Fibroblast of lung (primary cell): ENCODE data around the gene NRF1.

ENCODE experiments used
- EZH2 ChIP-seq: IDR thresholded peaks from 2 replicates; pipeline ENCODE4 v1.5.1; 2012; ENCODE audit warnings: low read length, control low read depth, mild to moderate bottlenecking; ENCODE audit errors: missing control alignments
- TF ChIP-seq, protein P1 (sequence below), 2 donors: IDR thresholded peaks in 1 of 2; conservative IDR thresholded peaks in 1 of 2; 1 replicate in 1 of 2; 2 replicates in 1 of 2; pipeline ENCODE4 v1.5.1; 2011 to 2012; ENCODE audit warnings: low read length in 2 of 2, control low read depth in 1 of 2, inconsistent platforms in 1 of 2, low read depth in 1 of 2, mild to moderate bottlenecking in 1 of 2

GRCh38 chr7:129799350-129799955 is 187.9 kb downstream of the NRF1 start:
- TF ChIP-seq, protein P1, sequence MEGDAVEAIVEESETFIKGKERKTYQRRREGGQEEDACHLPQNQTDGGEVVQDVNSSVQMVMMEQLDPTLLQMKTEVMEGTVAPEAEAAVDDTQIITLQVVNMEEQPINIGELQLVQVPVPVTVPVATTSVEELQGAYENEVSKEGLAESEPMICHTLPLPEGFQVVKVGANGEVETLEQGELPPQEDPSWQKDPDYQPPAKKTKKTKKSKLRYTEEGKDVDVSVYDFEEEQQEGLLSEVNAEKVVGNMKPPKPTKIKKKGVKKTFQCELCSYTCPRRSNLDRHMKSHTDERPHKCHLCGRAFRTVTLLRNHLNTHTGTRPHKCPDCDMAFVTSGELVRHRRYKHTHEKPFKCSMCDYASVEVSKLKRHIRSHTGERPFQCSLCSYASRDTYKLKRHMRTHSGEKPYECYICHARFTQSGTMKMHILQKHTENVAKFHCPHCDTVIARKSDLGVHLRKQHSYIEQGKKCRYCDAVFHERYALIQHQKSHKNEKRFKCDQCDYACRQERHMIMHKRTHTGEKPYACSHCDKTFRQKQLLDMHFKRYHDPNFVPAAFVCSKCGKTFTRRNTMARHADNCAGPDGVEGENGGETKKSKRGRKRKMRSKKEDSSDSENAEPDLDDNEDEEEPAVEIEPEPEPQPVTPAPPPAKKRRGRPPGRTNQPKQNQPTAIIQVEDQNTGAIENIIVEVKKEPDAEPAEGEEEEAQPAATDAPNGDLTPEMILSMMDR (conservative IDR thresholded peaks at IDR 0.05 in 1 of 2, IDR thresholded peaks at IDR 0.05 in 1 of 2; ENCODE audit: low read depth in 1 of 2, low read length in 2 of 2), result no peak
- no peak for TF ChIP-seq EZH2
